Measurements from ENCODE around the gene GAGE13.
"Not testable (repeated sequence)": the region's sequence is repeated elsewhere in the genome, so short reads cannot be mapped to it uniquely, and the experiment has no call there.

GAGE13 gene

GRCh38 chrX:49323735-49324134 is 7.6 kb upstream of the GAGE13 start:
- not testable (repeated sequence) for FAIRE-seq; DNase-seq (ENCODE audit: extremely low spot score, insufficient read length, low read depth)

- not testable (repeated sequence) for DNase-seq (ENCODE audit: extremely low spot score, insufficient read length, low read depth)
These were observed 961 bp upstream of the GAGE13 start for GRCh38 chrX:49330421-49330820.

GRCh38 chrX:49331841-49332240 is 459 bp downstream of the GAGE13 start:
- not testable (repeated sequence) for DNase-seq (ENCODE audit: extremely low spot score, insufficient read length, low read depth); FAIRE-seq

More at GRCh38 chrX:49330421-49330820, 961 bp upstream of the GAGE13 start:
- FAIRE-seq = not testable (repeated sequence)

- not testable (repeated sequence) for DNase-seq (ENCODE audit: extremely low spot score, insufficient read length, low read depth); FAIRE-seq
These were observed 10.1 kb downstream of the GAGE13 start for GRCh38 chrX:49341449-49341848.

GRCh38 chrX:49344496-49345175 is 13.3 kb downstream of the GAGE13 start:
- FAIRE-seq; DNase-seq (ENCODE audit: extremely low spot score, insufficient read length, low read depth): not testable (repeated sequence)

- not testable (repeated sequence) for DNase-seq (ENCODE audit: extremely low spot score, insufficient read length, low read depth); FAIRE-seq
These were observed 14.0 kb downstream of the GAGE13 start for GRCh38 chrX:49345402-49345801.

- FAIRE-seq; DNase-seq (ENCODE audit: extremely low spot score, insufficient read length, low read depth): not testable (repeated sequence)
These were observed 14.8 kb downstream of the GAGE13 start for GRCh38 chrX:49346150-49346549.
